ENCODE results near the gene ITPKB.
"Not testable (repeated sequence)": the region's sequence is repeated elsewhere in the genome, so short reads cannot be mapped to it uniquely, and the experiment has no call there.

ITPKB gene

DNA sequence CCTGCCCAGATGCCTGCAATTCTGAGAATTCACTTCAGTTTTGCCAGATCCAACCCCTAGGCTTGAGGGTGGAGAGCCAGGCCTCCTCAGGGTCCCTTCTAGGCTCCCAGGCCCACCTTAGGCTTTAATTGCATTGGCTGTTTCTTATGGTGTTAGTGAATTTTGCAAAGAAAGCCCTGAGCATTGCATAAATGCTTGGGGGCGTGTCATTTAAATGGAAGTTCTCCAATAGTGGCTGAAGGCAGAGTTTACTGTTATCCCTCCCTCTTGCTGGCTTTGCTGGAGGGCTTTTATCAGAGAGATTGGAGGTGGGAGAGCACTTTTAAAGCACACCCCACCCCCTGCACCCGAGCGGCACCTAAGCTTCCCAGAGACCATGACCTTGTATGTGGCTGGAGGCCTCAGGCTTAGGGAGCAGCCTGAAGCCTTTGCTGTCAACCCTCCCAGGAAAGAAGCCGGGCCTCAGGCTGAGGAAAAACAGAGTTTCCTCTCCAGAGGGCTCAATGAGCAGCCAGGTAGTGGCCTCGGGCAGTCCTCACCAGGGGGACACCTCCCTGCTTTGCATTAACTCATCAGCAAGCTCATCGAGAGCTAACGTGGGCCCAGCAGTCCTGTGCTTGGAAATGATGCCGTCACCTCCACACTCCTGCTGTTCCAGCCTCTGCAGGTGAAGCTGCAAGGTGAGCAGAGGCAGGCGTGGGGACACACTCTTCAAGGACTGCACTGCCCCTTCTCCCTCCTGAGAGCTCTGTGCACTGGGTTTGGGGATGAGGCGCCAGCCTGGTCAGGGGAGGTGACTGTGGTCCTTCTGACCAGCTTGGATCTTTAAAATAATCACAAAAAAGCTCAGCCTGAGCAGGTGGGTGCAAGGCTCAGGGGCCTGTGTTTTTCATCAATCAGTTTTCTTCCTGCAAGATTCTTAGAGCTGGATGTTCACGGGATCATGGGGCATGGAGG lies 132.5 kb downstream of the ITPKB start:
- no peak for DNase-seq (ENCODE audit: low spot score)
- no peak overlapping the region for H3K27ac Mint-ChIP-seq
- no peak overlapping the region for H3K4me3 Mint-ChIP-seq
- no peaks in the 10 kb centered on the region for H3K36me3 Mint-ChIP-seq (ENCODE audit: low read depth)
- H3K27me3 Mint-ChIP-seq (ENCODE audit: low read depth): no peaks in the 10 kb centered on the region
- no peaks in the 10 kb centered on the region for H3K9me3 Mint-ChIP-seq
- peaks cover 2% of the 10 kb centered on the region for H3K4me1 Mint-ChIP-seq (ENCODE audit: low read depth)

DNA sequence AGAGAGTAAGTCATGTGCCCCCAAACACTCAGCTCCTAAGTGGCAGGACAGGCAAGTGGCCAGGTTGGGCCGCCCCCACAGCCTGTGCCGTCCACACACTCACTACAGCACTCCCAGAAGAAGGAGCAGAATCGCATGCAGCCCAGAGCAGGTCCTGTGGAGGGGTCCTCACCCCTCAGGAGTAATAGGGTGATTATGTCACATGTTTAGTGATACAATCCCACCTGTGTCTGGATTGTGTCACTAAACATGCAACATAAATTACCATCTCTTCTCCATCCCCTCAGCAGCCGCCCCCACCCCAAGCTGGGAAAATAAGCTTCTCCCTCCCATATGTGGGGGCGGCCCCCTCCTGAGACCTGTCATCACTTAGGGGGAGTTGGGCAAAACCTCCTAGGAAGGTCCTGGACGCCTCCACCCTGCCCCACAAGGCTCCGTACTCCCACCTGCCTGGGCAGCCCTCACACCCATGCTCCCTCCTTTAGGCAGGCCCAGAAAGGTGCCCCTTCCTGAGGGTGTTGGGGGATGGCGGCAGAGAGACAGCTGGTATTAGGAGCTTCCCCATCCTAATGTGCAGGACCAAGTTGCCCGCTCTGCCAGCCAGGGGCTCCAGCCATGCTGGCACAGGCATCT lies 133.6 kb downstream of the ITPKB start:
- DNase-seq (ENCODE audit: low spot score): no peak
- Mint-ChIP-seq H3K27ac (no peak overlapping the region), H3K4me1 (ENCODE audit: low read depth) (peaks cover 2% of the 10 kb centered on the region), H3K9me3 (no peaks in the 10 kb centered on the region), H3K4me3 (no peak overlapping the region), H3K36me3 (ENCODE audit: low read depth) (no peaks in the 10 kb centered on the region), H3K27me3 (ENCODE audit: low read depth) (no peaks in the 10 kb centered on the region)

DNA sequence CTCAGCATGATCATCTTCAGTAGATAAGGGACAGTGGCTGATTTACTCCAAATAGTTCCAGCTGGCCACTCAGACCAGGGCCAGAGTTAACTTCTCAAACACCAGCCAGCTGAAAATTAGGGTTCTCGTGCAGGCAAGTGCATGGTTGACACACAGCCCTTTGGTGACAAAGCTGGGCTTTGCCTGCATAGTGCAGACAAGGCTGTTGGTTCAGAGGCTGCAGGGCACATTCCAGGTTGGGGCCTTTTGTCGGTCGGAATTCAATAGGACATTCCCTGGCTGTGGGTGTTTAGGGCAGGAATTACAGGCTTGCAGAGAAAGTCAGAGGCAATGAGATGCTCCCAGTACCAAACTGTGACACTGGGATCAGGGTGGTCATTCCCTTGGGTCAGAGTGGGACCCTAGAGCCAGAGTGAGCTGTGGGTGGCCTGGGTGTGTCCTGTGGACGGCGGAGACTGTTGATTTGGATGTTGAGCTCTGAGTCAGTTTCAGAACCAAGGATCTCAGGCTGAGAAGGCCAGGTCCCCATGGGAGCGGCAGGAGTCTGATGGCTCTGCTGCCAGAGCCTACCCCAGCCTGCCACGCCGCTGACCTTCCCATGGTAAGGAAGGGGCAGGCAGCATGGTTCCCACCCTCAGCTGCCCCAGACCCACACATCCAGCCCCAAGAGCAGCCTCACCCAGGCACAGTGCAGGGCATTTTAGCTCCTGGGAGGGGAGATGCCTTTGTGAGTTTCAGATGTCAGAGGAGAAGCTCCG lies 134.3 kb downstream of the ITPKB start:
- DNase-seq (ENCODE audit: low spot score): no peak
- Mint-ChIP-seq H3K36me3 (ENCODE audit: low read depth) (no peaks in the 10 kb centered on the region), H3K27ac (no peak overlapping the region), H3K4me1 (ENCODE audit: low read depth) (peaks cover 2% of the 10 kb centered on the region), H3K4me3 (no peak overlapping the region), H3K9me3 (no peaks in the 10 kb centered on the region), H3K27me3 (ENCODE audit: low read depth) (no peaks in the 10 kb centered on the region)

DNA sequence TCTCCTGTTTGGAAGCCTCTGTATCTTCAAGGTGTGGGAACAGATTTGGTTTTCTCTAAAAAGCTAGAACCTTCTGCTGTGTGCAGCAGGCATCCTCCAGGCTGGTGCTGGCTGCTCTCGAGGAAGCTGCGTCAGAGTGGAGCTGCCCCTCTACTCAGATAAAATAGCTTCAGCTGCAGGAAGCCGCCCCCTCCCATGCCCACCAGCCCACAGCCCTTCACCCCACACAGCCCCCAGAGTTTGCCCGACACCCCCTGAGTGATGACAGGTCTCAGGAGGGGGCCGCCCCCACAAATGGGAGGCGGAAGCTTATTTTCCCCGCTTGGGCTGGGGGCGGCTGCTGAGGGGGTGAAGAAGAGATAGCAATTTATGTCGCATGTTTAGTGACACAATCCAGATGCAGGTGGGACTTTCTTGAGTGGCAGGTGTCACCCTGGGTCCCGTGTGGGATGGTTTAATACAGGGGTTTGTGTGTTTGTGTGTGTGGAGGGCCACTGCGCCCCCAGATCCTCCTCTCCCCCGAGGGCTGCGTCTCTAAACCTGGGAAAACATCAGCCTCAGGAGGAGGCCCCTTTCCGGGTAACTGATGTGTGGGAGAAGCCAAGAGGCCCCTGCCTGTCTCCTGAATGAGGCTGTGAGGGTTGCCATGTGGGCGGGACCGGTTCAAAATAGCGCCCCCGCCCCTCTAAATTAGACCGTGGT lies 135.1 kb downstream of the ITPKB start:
- no peak overlapping the region for H3K27ac Mint-ChIP-seq
- no peak overlapping the region for H3K4me3 Mint-ChIP-seq
- peaks cover 2% of the 10 kb centered on the region for H3K4me1 Mint-ChIP-seq (ENCODE audit: low read depth)
- H3K27me3 Mint-ChIP-seq (ENCODE audit: low read depth): no peaks in the 10 kb centered on the region
- no peak for DNase-seq (ENCODE audit: low spot score)
- no peaks in the 10 kb centered on the region for H3K9me3 Mint-ChIP-seq
- H3K36me3 Mint-ChIP-seq (ENCODE audit: low read depth): no peaks in the 10 kb centered on the region

DNA sequence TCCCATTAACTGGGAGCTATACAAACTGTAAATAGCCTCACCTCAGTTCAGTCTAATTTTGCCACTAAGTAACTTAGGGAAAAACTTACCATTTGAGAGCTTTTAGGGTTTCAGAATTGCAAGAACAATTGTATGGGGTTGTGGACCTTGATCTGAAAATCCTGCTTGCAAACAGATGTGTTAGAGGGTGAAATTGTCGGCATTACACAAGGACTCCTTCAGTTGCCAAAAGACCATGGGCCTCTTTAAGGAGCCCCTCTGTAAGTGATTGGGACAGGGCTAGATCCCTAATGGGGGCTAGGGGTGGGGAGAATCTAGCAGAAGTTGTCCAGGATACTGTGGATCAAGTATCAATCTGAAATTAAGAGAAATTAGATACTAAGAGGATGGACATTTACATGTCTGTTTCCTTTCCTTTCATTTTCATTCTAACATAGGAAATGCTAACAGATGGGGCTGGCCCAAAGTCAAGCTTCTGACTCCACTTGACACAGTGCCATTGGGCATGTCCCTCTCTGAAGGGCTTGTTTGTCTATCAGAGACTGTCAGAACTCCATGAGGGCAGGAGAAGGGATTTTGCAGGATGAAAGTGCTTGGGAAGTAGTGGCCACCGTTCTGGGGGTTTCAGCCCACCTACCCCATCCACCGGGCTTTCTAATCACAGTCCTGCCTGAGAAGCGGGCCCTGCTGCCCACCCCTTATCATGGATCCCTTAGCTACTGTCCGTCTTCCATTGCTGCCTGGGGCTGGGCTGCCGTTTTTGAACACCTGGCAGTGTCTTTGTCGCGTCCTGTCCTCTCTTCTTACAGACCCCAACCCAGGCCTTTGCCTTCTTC lies 135.8 kb downstream of the ITPKB start:
- Mint-ChIP-seq H3K27ac (no peak overlapping the region), H3K9me3 (no peaks in the 10 kb centered on the region), H3K36me3 (ENCODE audit: low read depth) (no peaks in the 10 kb centered on the region), H3K4me1 (ENCODE audit: low read depth) (peaks cover 2% of the 10 kb centered on the region), H3K4me3 (no peak overlapping the region), H3K27me3 (ENCODE audit: low read depth) (peaks cover 3% of the 10 kb centered on the region)
- no peak for DNase-seq (ENCODE audit: low spot score)

DNA sequence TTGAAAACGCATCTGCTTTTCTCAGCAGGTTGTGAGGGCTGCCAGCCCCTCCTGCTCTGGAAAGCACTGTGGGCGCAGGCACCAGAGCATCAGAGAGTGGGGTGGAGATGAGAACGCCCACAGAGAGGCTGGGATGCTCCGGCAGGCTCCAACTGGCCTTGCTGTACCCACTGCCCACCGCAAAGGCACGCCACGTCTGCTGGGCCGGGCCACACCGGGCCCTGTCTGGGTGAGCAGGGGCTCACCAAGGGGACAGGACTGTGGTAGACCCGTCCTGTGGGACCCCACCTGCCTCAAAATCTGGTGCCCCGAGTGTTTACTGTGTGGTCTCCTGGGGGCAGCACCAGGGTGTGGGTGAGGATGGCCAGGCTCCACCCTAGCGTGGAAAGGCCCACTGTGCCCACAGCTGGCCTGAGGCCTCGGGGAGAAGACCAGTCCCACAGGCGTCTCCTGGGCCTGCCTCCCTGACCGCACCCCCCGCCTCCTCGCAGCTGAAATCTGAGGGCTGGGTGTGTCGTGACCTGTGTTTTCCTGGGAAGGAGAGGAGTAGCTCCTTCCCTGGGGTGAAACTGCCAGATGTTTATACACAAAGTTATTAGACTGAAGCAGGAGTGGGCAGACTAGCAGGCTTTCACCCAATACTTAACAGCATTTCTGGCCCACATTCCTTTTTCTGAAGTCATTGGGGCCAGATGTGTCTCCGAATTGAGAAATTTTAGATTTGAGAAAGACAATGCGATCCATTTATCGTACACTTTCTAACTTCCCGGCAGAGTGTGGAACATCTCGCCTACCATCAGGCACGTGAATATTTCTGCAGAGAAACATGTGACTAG lies 136.7 kb downstream of the ITPKB start:
- H3K9me3 Mint-ChIP-seq: no peaks in the 10 kb centered on the region
- H3K36me3 Mint-ChIP-seq (ENCODE audit: low read depth): no peaks in the 10 kb centered on the region
- no peak overlapping the region for H3K27ac Mint-ChIP-seq
- DNase-seq (ENCODE audit: low spot score): no peak
- H3K4me3 Mint-ChIP-seq: no peak overlapping the region
- peaks cover 2% of the 10 kb centered on the region for H3K4me1 Mint-ChIP-seq (ENCODE audit: low read depth)
- peaks cover 3% of the 10 kb centered on the region for H3K27me3 Mint-ChIP-seq (ENCODE audit: low read depth)

DNA sequence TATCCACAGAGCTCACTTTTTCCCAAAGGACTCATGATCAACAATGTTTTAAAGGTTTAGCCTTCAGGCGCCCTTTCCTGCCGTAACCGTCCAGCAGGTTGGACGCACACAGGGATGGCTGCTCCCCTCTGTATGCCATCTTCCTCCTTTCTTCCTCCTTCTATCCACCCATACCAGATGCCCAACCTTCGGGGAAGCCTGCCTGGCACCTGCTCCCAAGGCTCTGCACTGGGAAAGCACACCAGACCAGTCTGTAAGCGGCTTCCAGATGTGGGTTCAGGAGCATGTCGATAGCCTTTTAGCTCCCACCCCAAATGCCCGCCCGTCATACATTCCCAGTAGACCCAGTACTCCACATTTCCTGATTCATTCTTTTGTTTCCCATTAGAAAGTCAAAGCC lies 137.6 kb downstream of the ITPKB start:
- no peak overlapping the region for H3K4me3 Mint-ChIP-seq
- H3K27ac Mint-ChIP-seq: no peak overlapping the region
- no peaks in the 10 kb centered on the region for H3K9me3 Mint-ChIP-seq
- DNase-seq (ENCODE audit: low spot score): no peak
- H3K4me1 Mint-ChIP-seq (ENCODE audit: low read depth): peaks cover 2% of the 10 kb centered on the region
- H3K36me3 Mint-ChIP-seq (ENCODE audit: low read depth): no peaks in the 10 kb centered on the region
- peaks cover 3% of the 10 kb centered on the region for H3K27me3 Mint-ChIP-seq (ENCODE audit: low read depth)

DNA sequence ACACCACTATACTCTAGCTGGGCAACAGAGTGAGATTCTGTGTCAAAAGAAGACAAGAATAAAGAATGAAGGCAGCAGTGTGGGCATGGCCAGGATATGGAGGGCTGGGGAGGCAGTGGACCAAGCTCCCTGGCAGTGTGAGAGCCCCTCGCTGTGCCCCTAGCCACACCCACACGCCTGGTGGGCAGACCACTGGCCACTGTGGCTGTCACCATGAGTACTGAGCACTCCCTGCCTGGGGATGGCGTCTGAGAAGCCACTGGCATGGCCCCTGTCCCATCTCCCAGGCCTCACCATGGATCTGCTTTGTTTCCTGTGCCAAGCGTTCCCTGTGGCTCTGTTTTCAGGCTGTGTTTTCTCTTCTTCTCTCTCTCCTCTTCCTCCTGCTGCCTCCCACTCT lies 138.8 kb downstream of the ITPKB start:
- DNase-seq (ENCODE audit: low spot score): no peak
- H3K27me3 Mint-ChIP-seq (ENCODE audit: low read depth): peaks cover 3% of the 10 kb centered on the region

DNA sequence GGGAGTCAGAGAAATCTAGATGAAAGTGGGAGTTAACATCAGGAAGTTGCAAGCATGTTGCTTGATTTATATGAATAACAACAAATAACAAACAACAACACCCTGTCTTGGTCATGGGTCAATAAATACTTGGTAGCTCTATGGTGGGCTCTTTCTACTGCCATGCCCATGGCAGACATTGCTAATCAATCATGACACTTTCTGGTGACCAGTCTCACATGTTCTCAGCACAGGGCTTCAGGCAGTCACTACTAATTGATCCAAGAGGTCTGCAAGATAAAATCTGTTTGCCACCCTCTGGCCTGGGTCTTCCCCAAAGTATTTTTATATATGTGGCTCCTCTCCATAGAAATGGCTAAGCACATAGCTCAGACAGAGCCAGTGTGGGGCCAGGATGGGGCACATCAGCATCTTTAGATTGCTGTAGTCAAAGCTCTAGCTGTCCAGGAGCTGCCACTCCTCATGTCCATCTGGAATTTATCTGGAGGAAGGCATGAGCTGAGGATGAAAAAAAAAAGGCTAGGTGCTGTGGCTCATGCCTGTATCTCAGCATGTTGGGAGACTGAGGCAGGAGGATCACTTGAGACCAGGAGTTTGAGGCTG lies 139.3 kb downstream of the ITPKB start:
- DNase-seq (ENCODE audit: low spot score): no peak
- Mint-ChIP-seq H3K4me1 (ENCODE audit: low read depth) (peaks cover 2% of the 10 kb centered on the region), H3K27me3 (ENCODE audit: low read depth) (peaks cover 3% of the 10 kb centered on the region), H3K36me3 (ENCODE audit: low read depth) (no peaks in the 10 kb centered on the region), H3K4me3 (no peak overlapping the region), H3K27ac (no peak overlapping the region), H3K9me3 (no peaks in the 10 kb centered on the region)

More for the DNA sequence above, 138.8 kb downstream of the ITPKB start:
- no peaks in the 10 kb centered on the region for H3K9me3 Mint-ChIP-seq
- peaks cover 2% of the 10 kb centered on the region for H3K4me1 Mint-ChIP-seq (ENCODE audit: low read depth)
- no peaks in the 10 kb centered on the region for H3K36me3 Mint-ChIP-seq (ENCODE audit: low read depth)
- H3K4me3 Mint-ChIP-seq: no peak overlapping the region
- H3K27ac Mint-ChIP-seq: no peak overlapping the region

DNA sequence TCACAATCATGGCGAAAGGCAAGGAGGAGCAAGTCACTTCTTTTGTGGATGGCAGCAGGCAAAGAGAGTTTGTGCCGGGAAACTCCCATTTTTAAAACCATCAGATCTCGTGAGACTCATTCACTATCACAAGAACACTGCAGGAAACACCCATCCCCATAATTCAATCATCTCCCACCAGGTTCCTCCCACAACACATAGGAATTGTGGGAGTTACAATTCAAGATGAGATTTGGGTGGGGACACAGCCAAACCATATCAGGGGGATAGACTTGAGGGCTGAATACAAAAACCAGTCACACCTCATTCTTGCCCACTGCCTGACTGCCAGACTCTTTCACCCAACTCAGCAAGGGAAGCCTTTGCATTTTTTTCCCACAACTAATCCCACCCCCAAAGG lies 140.1 kb downstream of the ITPKB start:
- not testable (repeated sequence) for H3K36me3 Mint-ChIP-seq (ENCODE audit: low read depth); DNase-seq (ENCODE audit: low spot score); H3K4me1 Mint-ChIP-seq (ENCODE audit: low read depth); H3K27me3 Mint-ChIP-seq (ENCODE audit: low read depth); H3K4me3 Mint-ChIP-seq; H3K27ac Mint-ChIP-seq; H3K9me3 Mint-ChIP-seq

DNA sequence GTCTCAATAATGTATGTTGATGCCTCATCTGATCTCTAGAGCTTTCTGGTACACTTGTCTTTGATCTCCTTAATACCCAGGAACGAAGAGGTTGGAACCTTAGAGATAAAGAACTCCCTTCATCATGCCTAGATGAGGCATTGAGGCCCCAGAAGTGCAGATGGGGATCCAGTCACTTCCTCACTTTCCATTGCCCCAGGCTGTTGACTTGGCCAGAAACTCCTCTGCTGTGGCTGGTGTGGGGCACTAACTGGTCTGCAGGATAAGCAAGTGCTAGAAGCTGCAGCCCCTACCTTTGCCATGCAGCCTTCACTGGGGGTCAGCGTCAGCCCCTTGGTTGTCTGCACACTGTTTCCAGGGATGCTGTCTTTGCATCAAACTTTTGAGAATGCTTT lies 140.6 kb downstream of the ITPKB start:
- H3K27ac Mint-ChIP-seq: no peak overlapping the region
- no peaks in the 10 kb centered on the region for H3K36me3 Mint-ChIP-seq (ENCODE audit: low read depth)
- peaks cover 7% of the 10 kb centered on the region for H3K27me3 Mint-ChIP-seq (ENCODE audit: low read depth)
- no peaks in the 10 kb centered on the region for H3K9me3 Mint-ChIP-seq
- DNase-seq (ENCODE audit: low spot score): no peak
- no peak overlapping the region for H3K4me3 Mint-ChIP-seq
- H3K4me1 Mint-ChIP-seq (ENCODE audit: low read depth): no peaks in the 10 kb centered on the region
